Measurements from ENCODE around the gene FHOD3.

Gene FHOD3

GRCh38 chr18:36676629-36677028 is 379.1 kb downstream of the FHOD3 start:
- H3K9me2 ChIP-seq (replicated peaks; ENCODE audit: insufficient read depth, low read length), result no peaks in the 10 kb centered on the region
- H3K27me3 ChIP-seq (replicated peaks; ENCODE audit: insufficient read depth, low read length), result no peaks in the 10 kb centered on the region
- H3K9me3 ChIP-seq (replicated peaks; ENCODE audit: insufficient read depth, low read length), result no peaks in the 10 kb centered on the region
- H3K4me1 ChIP-seq (ENCODE audit: low read length), result peaks cover 28% of the 10 kb centered on the region
- H3K79me2 ChIP-seq (ENCODE audit: low read length), result no peaks in the 10 kb centered on the region
- no peak overlapping the region for H2AFZ ChIP-seq (ENCODE audit: low read length)
- H3K4me2 ChIP-seq (ENCODE audit: low read depth, low read length), result no peak overlapping the region
- no peak overlapping the region for H3K27ac ChIP-seq (ENCODE audit: low read length)
- no peak overlapping the region for H3K9ac ChIP-seq (ENCODE audit: low read length)
- H3K36me3 ChIP-seq (replicated peaks; ENCODE audit: insufficient read depth, low read length), result no peaks in the 10 kb centered on the region
- no peaks in the 10 kb centered on the region for H4K20me1 ChIP-seq (ENCODE audit: insufficient read depth, low read length)
- peaks cover 5% of the 10 kb centered on the region; the same call in 1 of the 2 replicates for H3F3A ChIP-seq (ENCODE audit: insufficient read depth, low read length)
- no peak for TF ChIP-seq CTCF (IDR thresholded peaks at IDR 0.05; ENCODE audit: low read length)
- TF ChIP-seq EZH2phosphoT487 (IDR thresholded peaks at IDR 0.05; ENCODE audit: low read length), result no peak
- TF ChIP-seq EZH2 (optimal IDR thresholded peaks at IDR 0.05; ENCODE audit: low read depth, low read length), result no peak
- no peak overlapping the region for H3K4me3 ChIP-seq (ENCODE audit: low read length)
- no peak for DNase-seq

GRCh38 chr18:36680042-36680441 is 382.5 kb downstream of the FHOD3 start:
- no peak overlapping the region for H2AFZ ChIP-seq (ENCODE audit: low read length)
- H4K20me1 ChIP-seq (ENCODE audit: insufficient read depth, low read length), result no peaks in the 10 kb centered on the region
- H3K4me1 ChIP-seq (ENCODE audit: low read length), result no peaks in the 10 kb centered on the region
- H3K79me2 ChIP-seq (ENCODE audit: low read length), result no peaks in the 10 kb centered on the region
- no peak for DNase-seq
- no peak overlapping the region for H3K4me2 ChIP-seq (ENCODE audit: low read depth, low read length)
- H3K9me3 ChIP-seq (replicated peaks; ENCODE audit: insufficient read depth, low read length), result no peaks in the 10 kb centered on the region
- TF ChIP-seq EZH2phosphoT487 (IDR thresholded peaks at IDR 0.05; ENCODE audit: low read length), result no peak
- no peak for TF ChIP-seq EZH2 (optimal IDR thresholded peaks at IDR 0.05; ENCODE audit: low read depth, low read length)
- H3F3A ChIP-seq (ENCODE audit: insufficient read depth, low read length), result no peaks in the 10 kb centered on the region
- H3K27me3 ChIP-seq (replicated peaks; ENCODE audit: insufficient read depth, low read length), result no peaks in the 10 kb centered on the region
- H3K27ac ChIP-seq (ENCODE audit: low read length), result no peak overlapping the region
- no peak overlapping the region for H3K4me3 ChIP-seq (ENCODE audit: low read length)
- H3K9ac ChIP-seq (ENCODE audit: low read length), result no peak overlapping the region
- no peaks in the 10 kb centered on the region for H3K9me2 ChIP-seq (replicated peaks; ENCODE audit: insufficient read depth, low read length)
- H3K36me3 ChIP-seq (replicated peaks; ENCODE audit: insufficient read depth, low read length), result no peaks in the 10 kb centered on the region

GRCh38 chr18:36685580-36685979 is 388.1 kb downstream of the FHOD3 start:
- no peak overlapping the region for H2AFZ ChIP-seq (ENCODE audit: low read length)
- no peaks in the 10 kb centered on the region for H3K27me3 ChIP-seq (replicated peaks; ENCODE audit: insufficient read depth, low read length)
- no peaks in the 10 kb centered on the region for H3K9me3 ChIP-seq (replicated peaks; ENCODE audit: insufficient read depth, low read length)
- H4K20me1 ChIP-seq (ENCODE audit: insufficient read depth, low read length), result no peaks in the 10 kb centered on the region
- H3K4me3 ChIP-seq (ENCODE audit: low read length), result no peak overlapping the region
- H3K9ac ChIP-seq (ENCODE audit: low read length), result no peak overlapping the region
- no peaks in the 10 kb centered on the region; the same call in 1 of the 2 replicates for H3K4me1 ChIP-seq (ENCODE audit: low read length)
- no peaks in the 10 kb centered on the region for H3K36me3 ChIP-seq (replicated peaks; ENCODE audit: insufficient read depth, low read length)
- no peaks in the 10 kb centered on the region for H3F3A ChIP-seq (ENCODE audit: insufficient read depth, low read length)
- no peaks in the 10 kb centered on the region for H3K9me2 ChIP-seq (replicated peaks; ENCODE audit: insufficient read depth, low read length)
- TF ChIP-seq EZH2 (optimal IDR thresholded peaks at IDR 0.05; ENCODE audit: low read depth, low read length) (no peak), CTCF (IDR thresholded peaks at IDR 0.05; ENCODE audit: low read length) (no peak), EZH2phosphoT487 (IDR thresholded peaks at IDR 0.05; ENCODE audit: low read length) (no peak)
- no peaks in the 10 kb centered on the region for H3K79me2 ChIP-seq (ENCODE audit: low read length)
- no peak overlapping the region for H3K27ac ChIP-seq (ENCODE audit: low read length)
- H3K4me2 ChIP-seq (ENCODE audit: low read depth, low read length), result no peak overlapping the region
- DNase-seq, result no peak

All from MM.1S (cell line).